ENCODE results near the gene PLK3. TPM values are rescaled to one million over a fixed set of nuclear protein-coding genes. Genes with fewer than 3 reads are reported as not detected.

Gene PLK3
- polyA plus RNA-seq, 1 donor (not counting 4 experiments of a cell fraction or from before 2014, with no cell fraction given): 34.0 TPM

- Histone ChIP-seq H3K9ac (ENCODE audit: control insufficient read depth, extremely low read depth, insufficient read depth, low read length) (no peak overlapping the region), H3K36me3 (ENCODE audit: control insufficient read depth in 2 of 2, extremely low read depth in 1 of 2, insufficient read depth in 2 of 2, low read length in 2 of 2) (no peaks in the 10 kb centered on the region), H3K4me3 (ENCODE audit: control insufficient read depth in 2 of 3, extremely low read depth in 1 of 3, insufficient read depth in 2 of 3, low read depth in 1 of 3, low read length in 3 of 3) (no peak overlapping the region), H4K20me1 (ENCODE audit: control insufficient read depth, extremely low read depth, insufficient read depth, low read length) (no peaks in the 10 kb centered on the region), H3K27me3 (ENCODE audit: control insufficient read depth, extremely low read depth, insufficient read depth, low read length) (peaks cover 3% of the 10 kb centered on the region), H3K79me2 (ENCODE audit: control insufficient read depth, insufficient read depth, low read length) (no peaks in the 10 kb centered on the region), H3K27ac (ENCODE audit: control insufficient read depth, insufficient read depth, low read length) (no peak overlapping the region), H2AFZ (ENCODE audit: control insufficient read depth, low read length) (no peak overlapping the region), H3K9me3 (ENCODE audit: control insufficient read depth, low read depth, low read length) (no peaks in the 10 kb centered on the region), H3K9me1 (ENCODE audit: control insufficient read depth, extremely low read depth, insufficient read depth, low read length) (no peaks in the 10 kb centered on the region), H3K4me2 (ENCODE audit: control insufficient read depth, extremely low read depth, insufficient read depth, low read depth, low read length) (no peak overlapping the region), H3K4me1 (ENCODE audit: control insufficient read depth, extremely low read depth, insufficient read depth, low read length) (no peaks in the 10 kb centered on the region)
- no peak for FAIRE-seq
- TF ChIP-seq EZH2 (IDR thresholded peaks at IDR 0.05; ENCODE audit: low read length): no peak
- TF ChIP-seq, protein P1, sequence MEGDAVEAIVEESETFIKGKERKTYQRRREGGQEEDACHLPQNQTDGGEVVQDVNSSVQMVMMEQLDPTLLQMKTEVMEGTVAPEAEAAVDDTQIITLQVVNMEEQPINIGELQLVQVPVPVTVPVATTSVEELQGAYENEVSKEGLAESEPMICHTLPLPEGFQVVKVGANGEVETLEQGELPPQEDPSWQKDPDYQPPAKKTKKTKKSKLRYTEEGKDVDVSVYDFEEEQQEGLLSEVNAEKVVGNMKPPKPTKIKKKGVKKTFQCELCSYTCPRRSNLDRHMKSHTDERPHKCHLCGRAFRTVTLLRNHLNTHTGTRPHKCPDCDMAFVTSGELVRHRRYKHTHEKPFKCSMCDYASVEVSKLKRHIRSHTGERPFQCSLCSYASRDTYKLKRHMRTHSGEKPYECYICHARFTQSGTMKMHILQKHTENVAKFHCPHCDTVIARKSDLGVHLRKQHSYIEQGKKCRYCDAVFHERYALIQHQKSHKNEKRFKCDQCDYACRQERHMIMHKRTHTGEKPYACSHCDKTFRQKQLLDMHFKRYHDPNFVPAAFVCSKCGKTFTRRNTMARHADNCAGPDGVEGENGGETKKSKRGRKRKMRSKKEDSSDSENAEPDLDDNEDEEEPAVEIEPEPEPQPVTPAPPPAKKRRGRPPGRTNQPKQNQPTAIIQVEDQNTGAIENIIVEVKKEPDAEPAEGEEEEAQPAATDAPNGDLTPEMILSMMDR (optimal IDR thresholded peaks at IDR 0.05 in 1 of 3, IDR thresholded peaks at IDR 0.05 in 1 of 3, conservative IDR thresholded peaks at IDR 0.05 in 1 of 3; ENCODE audit: extremely low read depth in 1 of 3, insufficient read depth in 2 of 3, low read length in 3 of 3): no peak
- no peak for DNase-seq (ENCODE audit: low read depth, low spot score)
- dilution Hi-C loops (cut with MboI; ENCODE audit: extremely low pct_ligation_motif_present, low sequenced_read_pairs): no loop called here
Measured at GRCh38 chr1:44828003-44828651, 27.9 kb downstream of the PLK3 start.

DNA sequence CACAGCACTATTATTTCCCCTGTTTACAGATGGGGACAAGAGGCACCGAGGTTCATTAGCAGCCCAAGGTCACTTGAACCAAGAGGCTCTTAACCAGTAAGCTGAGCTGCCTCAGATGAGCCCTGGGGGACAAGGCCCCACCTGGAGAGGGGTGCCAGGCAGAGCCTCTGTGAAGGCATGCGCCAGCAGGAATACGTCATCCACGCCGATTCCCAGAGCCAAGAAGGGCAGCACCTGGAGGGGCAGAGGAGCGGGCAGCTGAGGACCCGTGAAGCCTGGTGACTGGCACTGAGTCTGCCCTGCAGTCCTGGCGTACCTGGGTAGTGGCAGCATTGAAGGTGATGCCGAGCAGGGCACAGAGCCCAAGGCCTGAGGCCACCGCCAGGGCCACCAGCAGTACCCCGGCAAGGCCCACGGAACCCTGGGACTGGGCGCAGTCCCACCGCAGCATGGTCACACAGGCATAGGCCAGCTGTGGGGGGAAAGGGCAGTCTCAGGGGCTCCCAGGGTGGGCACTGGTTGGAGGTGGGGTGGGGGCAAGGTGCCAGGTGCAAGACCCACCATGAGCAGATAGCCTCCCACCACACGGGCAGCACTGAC lies 28.8 kb downstream of the PLK3 start:
- Histone ChIP-seq H3K36me3 (ENCODE audit: control insufficient read depth in 2 of 2, extremely low read depth in 1 of 2, insufficient read depth in 2 of 2, low read length in 2 of 2) (no peaks in the 10 kb centered on the region), H3K9me3 (ENCODE audit: control insufficient read depth, low read depth, low read length) (no peaks in the 10 kb centered on the region), H3K27me3 (ENCODE audit: control insufficient read depth, extremely low read depth, insufficient read depth, low read length) (peaks cover 3% of the 10 kb centered on the region), H3K4me3 (ENCODE audit: control insufficient read depth in 2 of 3, extremely low read depth in 1 of 3, insufficient read depth in 2 of 3, low read depth in 1 of 3, low read length in 3 of 3) (no peak overlapping the region), H3K9me1 (ENCODE audit: control insufficient read depth, extremely low read depth, insufficient read depth, low read length) (no peaks in the 10 kb centered on the region), H3K4me1 (ENCODE audit: control insufficient read depth, extremely low read depth, insufficient read depth, low read length) (no peaks in the 10 kb centered on the region), H3K79me2 (ENCODE audit: control insufficient read depth, insufficient read depth, low read length) (no peaks in the 10 kb centered on the region), H3K4me2 (ENCODE audit: control insufficient read depth, extremely low read depth, insufficient read depth, low read depth, low read length) (no peak overlapping the region), H2AFZ (ENCODE audit: control insufficient read depth, low read length) (no peak overlapping the region), H3K27ac (ENCODE audit: control insufficient read depth, insufficient read depth, low read length) (no peak overlapping the region), H4K20me1 (ENCODE audit: control insufficient read depth, extremely low read depth, insufficient read depth, low read length) (no peaks in the 10 kb centered on the region), H3K9ac (ENCODE audit: control insufficient read depth, extremely low read depth, insufficient read depth, low read length) (no peak overlapping the region)
- no peak for FAIRE-seq
- no peak for DNase-seq (ENCODE audit: low read depth, low spot score)
- dilution Hi-C loops (cut with MboI; ENCODE audit: extremely low pct_ligation_motif_present, low sequenced_read_pairs): no loop called here
- TF ChIP-seq, protein P1 (optimal IDR thresholded peaks at IDR 0.05 in 1 of 3, IDR thresholded peaks at IDR 0.05 in 1 of 3, conservative IDR thresholded peaks at IDR 0.05 in 1 of 3; ENCODE audit: extremely low read depth in 1 of 3, insufficient read depth in 2 of 3, low read length in 3 of 3): no peak
- no peak for TF ChIP-seq EZH2 (IDR thresholded peaks at IDR 0.05; ENCODE audit: low read length)
